22Rv1 (cell line): ENCODE measurements around the gene FXYD2.

ENCODE experiments used
- ZFX ChIP-seq: fragments of 450-650 bp; IDR thresholded peaks from 2 replicates; pipeline ENCODE4 v1.6.1; 2017; ENCODE audit warnings: antibody characterized with exemption, borderline replicate concordance
- TF ChIP-seq, protein P1 (sequence below): fragments of 450-650 bp; IDR thresholded peaks from 2 replicates; pipeline ENCODE4 v1.5.1; 2017; ENCODE audit warnings: mild to moderate bottlenecking

DNA sequence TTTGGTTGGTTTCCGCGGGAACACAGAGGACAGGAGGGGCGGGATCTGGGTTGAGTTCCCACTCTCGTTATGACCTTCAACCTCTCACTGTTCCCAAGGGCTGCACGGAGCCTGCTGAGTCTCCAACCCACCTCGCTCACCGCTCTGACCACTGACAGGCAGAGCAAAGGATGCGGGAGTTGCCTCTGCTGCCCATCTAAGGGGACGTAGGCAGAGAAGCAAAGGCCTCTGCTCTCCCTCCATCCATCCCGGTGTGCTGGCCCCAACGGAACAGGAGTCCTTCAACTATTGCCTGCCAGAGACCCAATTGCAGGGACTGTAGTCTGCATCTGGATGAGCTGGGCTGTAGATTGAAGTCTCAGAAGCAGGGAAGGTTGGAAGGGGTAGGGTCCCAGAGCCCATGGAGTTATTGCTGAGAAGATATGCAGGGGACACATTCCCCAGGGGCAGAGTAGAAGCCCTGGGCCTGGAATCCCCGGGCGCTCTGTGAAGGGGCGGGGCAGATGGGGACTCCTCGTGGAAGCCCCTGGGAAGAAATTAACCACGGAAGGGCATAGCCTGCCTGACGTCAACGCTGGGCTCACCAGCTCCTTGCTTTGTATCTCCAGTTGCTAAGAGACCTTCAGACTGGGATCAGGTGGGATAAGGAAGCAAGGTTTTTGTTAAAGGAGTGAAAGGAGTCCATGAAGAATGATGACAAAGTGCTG, 12.7 kb upstream of the FXYD2 start:
- TF ChIP-seq, protein P1, sequence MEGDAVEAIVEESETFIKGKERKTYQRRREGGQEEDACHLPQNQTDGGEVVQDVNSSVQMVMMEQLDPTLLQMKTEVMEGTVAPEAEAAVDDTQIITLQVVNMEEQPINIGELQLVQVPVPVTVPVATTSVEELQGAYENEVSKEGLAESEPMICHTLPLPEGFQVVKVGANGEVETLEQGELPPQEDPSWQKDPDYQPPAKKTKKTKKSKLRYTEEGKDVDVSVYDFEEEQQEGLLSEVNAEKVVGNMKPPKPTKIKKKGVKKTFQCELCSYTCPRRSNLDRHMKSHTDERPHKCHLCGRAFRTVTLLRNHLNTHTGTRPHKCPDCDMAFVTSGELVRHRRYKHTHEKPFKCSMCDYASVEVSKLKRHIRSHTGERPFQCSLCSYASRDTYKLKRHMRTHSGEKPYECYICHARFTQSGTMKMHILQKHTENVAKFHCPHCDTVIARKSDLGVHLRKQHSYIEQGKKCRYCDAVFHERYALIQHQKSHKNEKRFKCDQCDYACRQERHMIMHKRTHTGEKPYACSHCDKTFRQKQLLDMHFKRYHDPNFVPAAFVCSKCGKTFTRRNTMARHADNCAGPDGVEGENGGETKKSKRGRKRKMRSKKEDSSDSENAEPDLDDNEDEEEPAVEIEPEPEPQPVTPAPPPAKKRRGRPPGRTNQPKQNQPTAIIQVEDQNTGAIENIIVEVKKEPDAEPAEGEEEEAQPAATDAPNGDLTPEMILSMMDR: no peak
- no peak for TF ChIP-seq ZFX
